Upper lobe of right lung (tissue), 1 donor: ENCODE results near the gene RUNX2. TPM values are rescaled to one million over a fixed set of nuclear protein-coding genes. Genes with fewer than 3 reads are reported as not detected.

Experiments used
- ATAC-seq: fragments of 200-7000 bp; cut with Tn5 transposase; one replicate; pipeline ENCODE4 v1.9.1; 2020; ENCODE audit warnings: mild to moderate bottlenecking, moderate library complexity
- DNase-seq: peaks from one replicate; pipeline ENCODE4 v3.0.0-alpha.2; 2020
- H3K27ac ChIP-seq: fragments of 200-600 bp; one replicate; pipeline ENCODE4 v1.8.0; 2022
- H3K27me3 ChIP-seq: fragments of 200-600 bp; one replicate; pipeline ENCODE4 v1.8.0; 2022; ENCODE audit warnings: mild to moderate bottlenecking
- H3K36me3 ChIP-seq: fragments of 200-600 bp; one replicate; pipeline ENCODE4 v1.8.0; 2022
- H3K4me1 ChIP-seq: fragments of 200-600 bp; one replicate; pipeline ENCODE4 v1.8.0; 2022
- H3K4me3 ChIP-seq: fragments of 200-600 bp; one replicate; pipeline ENCODE4 v1.8.0; 2022; ENCODE audit warnings: mild to moderate bottlenecking
- H3K9me3 ChIP-seq: fragments of 200-600 bp; one replicate; pipeline ENCODE4 v1.8.0; 2022
- CTCF ChIP-seq: fragments of 200-600 bp; IDR thresholded peaks from one replicate; pipeline ENCODE4 v1.8.0; 2022; ENCODE audit warnings: antibody characterized with exemption
- intact Hi-C: fragments of 100-400 bp; cut with DNase I; formaldehyde crosslinking; loops from one replicate; pipeline ENCODE4 v1.11.0; 2022
- total RNA-seq: library from RNA; stranded (reverse); fragmentation: NEBNext Ultra II Directional; extraction: Animal tissue kit (Norgen Biotek cat#: 25700); gene quantifications from one replicate; pipeline ENCODE4 v1.2.1, GENCODE V29; 2021
- donor health status: DM: no; HTN: yes; CAD: no; lungs with severe emphysema.

RUNX2 gene
- total RNA-seq, 1 donor from 2014 or later, result 4.6 TPM

DNA sequence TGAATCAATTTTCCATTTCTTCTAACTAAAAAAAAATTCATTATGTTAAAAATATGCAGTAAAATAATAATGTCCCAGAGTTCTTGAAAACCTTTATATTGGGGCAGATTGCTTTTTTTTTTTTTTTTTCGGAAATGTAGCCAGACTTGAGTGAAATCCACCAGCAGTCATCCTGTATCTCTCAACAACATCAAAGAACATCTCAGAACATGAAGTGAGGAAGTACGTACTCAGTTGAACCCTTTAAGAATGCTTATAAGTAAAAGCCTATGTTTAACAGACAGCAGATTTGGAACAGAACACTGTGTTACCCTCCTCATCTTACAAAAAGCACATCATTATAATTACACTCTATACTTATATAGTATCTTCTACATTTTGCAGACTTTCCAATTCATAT, 100.6 kb downstream of the RUNX2 start:
- DNase-seq (no peak), ATAC-seq (no peak)
- H3K9me3 ChIP-seq, result no peaks in the 10 kb centered on the region
- H3K4me3 ChIP-seq, result no peak overlapping the region
- H3K4me1 ChIP-seq, result peaks cover 8% of the 10 kb centered on the region
- no peak overlapping the region for H3K27ac ChIP-seq
- peaks cover 6% of the 10 kb centered on the region for H3K27me3 ChIP-seq
- H3K36me3 ChIP-seq, result no peaks in the 10 kb centered on the region
- no peak for TF ChIP-seq CTCF
- intact Hi-C loops, result no loop called here

- intact Hi-C loops, result no loop called here
These were observed 102.6 kb downstream of the RUNX2 start for GRCh38 chr6:45430590-45431202.

GRCh38 chr6:45431317-45432065, 103.4 kb downstream of the RUNX2 start:
- H3K9me3 ChIP-seq, result no peaks in the 10 kb centered on the region
- no peaks in the 10 kb centered on the region for H3K27me3 ChIP-seq
- no peak for ATAC-seq
- intact Hi-C loops, result no loop called here
- no peak for TF ChIP-seq CTCF
- peaks cover 15% of the 10 kb centered on the region for H3K4me1 ChIP-seq
- H3K4me3 ChIP-seq, result no peak overlapping the region
- H3K36me3 ChIP-seq, result no peaks in the 10 kb centered on the region
- DNase-seq, result no peak
- H3K27ac ChIP-seq, result no peak overlapping the region

More at GRCh38 chr6:45430590-45431202, 102.6 kb downstream of the RUNX2 start:
- DNase-seq (no peak), ATAC-seq (no peak)
- no peaks in the 10 kb centered on the region for H3K36me3 ChIP-seq
- no peak overlapping the region for H3K4me3 ChIP-seq
- H3K27ac ChIP-seq, result no peak overlapping the region
- no peaks in the 10 kb centered on the region for H3K9me3 ChIP-seq
- TF ChIP-seq CTCF, result no peak
- peaks cover 8% of the 10 kb centered on the region for H3K4me1 ChIP-seq
- H3K27me3 ChIP-seq, result no peaks in the 10 kb centered on the region

- H3K27ac ChIP-seq, result no peak overlapping the region
- no peak for ATAC-seq
- no peaks in the 10 kb centered on the region for H3K9me3 ChIP-seq
- intact Hi-C loops, result no loop called here
- no peak for DNase-seq
- no peak overlapping the region for H3K4me3 ChIP-seq
- H3K4me1 ChIP-seq, result peaks cover 30% of the 10 kb centered on the region
- TF ChIP-seq CTCF, result no peak
- H3K27me3 ChIP-seq, result no peaks in the 10 kb centered on the region
- H3K36me3 ChIP-seq, result no peaks in the 10 kb centered on the region
These were observed 104.8 kb downstream of the RUNX2 start for GRCh38 chr6:45432977-45433376.

DNA sequence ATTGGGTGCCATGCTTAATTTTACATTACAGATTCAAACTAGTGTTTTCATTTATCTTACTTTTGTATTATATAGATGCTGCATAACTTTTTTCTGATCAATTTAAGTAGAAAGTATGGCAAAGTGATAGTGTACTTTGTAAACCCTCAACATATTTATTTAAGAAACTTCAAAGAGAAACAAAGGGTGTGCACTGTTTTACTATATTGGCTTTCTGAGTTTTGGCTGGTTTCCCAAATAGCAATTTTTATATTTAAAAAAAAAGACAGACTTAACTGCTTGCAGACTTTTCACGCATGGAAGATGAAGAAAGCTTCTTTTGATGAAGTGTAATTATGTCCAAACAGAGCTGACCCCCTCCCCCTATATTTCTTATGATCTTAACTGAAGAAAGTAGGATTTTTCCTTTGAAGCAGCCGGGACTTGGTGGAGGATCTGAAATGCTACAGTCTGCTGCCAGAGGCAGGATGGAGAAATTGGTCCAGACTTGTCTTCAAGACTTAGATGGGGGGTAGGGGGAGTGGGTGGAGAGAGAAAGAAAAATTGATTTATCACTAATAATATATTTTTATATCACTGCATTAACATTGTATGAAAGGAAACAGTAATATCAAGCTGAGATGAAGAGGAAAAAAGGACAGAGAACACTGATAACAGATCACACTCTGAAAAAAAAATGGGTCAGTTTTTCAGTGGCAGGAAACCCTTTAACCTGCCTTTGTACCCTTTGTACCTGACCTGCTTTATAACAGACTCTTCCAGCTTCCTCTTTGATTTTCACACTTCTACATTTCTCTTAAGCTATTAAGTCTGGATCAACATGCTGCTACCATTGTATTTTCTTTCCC, 105.6 kb downstream of the RUNX2 start:
- intact Hi-C loops, result no loop called here
- TF ChIP-seq CTCF, result no peak
- Histone ChIP-seq H3K9me3 (no peaks in the 10 kb centered on the region), H3K4me3 (no peak overlapping the region), H3K27ac (no peak overlapping the region), H3K36me3 (no peaks in the 10 kb centered on the region), H3K27me3 (no peaks in the 10 kb centered on the region), H3K4me1 (peaks cover 36% of the 10 kb centered on the region)
- DNase-seq (no peak), ATAC-seq (no peak)
